Stimulated activated effector memory CD8-positive, alpha-beta T cell treated with anti-CD3 and anti-CD28 coated beads, Interleukin-12 subunit alpha, Interleukin-12 subunit beta, amount 100 ng/mL, for 72 hours (primary cell): ENCODE data around the gene CCDC71L.

ENCODE experiments used
- ATAC-seq: fragments of 150-1000 bp; cut with Tn5 transposase; 2 replicates; pipeline ENCODE4 v1.10.0; 2021
- DNase-seq, 2 donors: peaks; one replicate each; pipeline ENCODE4 v3.0.0; 2021 to 2022; ENCODE audit warnings: low spot score in 2 of 2
- H3K27ac Mint-ChIP-seq: one replicate; pipeline ENCODE4 v1.8.0; 2022; ENCODE audit warnings: mild to moderate bottlenecking, mixed read lengths
- H3K36me3 Mint-ChIP-seq: one replicate; pipeline ENCODE4 v1.8.0; 2022; ENCODE audit warnings: mild to moderate bottlenecking, mixed read lengths
- H3K4me1 Mint-ChIP-seq: one replicate; pipeline ENCODE4 v1.8.0; 2022; ENCODE audit warnings: mixed read lengths
- H3K4me3 Mint-ChIP-seq: one replicate; pipeline ENCODE4 v1.8.0; 2022; ENCODE audit warnings: mild to moderate bottlenecking, mixed read lengths
- H3K9me3 Mint-ChIP-seq: one replicate; pipeline ENCODE4 v1.8.0; 2022; ENCODE audit warnings: mixed read lengths

Gene CCDC71L

DNA sequence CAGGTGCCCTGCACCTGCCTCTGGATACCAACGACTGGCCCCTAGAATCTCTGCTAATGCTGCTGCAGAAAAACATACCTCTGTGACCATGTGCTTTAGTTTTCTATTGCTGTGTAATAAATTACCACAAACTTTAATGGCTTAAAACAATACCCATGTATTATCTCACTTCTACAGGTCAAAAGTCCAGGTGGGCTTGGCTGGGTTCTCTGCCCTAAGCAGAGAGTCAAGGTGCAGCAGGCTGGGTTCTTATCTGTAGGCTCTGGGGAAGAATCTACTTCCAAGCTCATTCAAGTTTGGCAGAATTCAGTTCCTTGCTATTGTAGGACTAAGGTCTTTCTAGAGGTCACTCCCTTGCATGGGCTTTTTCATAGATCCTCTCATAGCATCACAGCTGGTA lies 52.3 kb downstream of the CCDC71L start:
- no peak overlapping the region for H3K27ac Mint-ChIP-seq
- no peaks in the 10 kb centered on the region for H3K4me1 Mint-ChIP-seq
- H3K9me3 Mint-ChIP-seq = no peaks in the 10 kb centered on the region
- H3K4me3 Mint-ChIP-seq = no peak overlapping the region
- no peaks in the 10 kb centered on the region for H3K36me3 Mint-ChIP-seq
- no peak for DNase-seq
- no peak for ATAC-seq
